SIG-M5 treated with dmso at 0.1 percent for 504 hours (cell line): ENCODE measurements around the gene NAP1L4.

Experiments
- DNase-seq: peaks from one replicate; lab custom pipeline; 2025; ENCODE audit not compliant: unreplicated experiment; lab: John Stamatoyannopoulos, UW

NAP1L4 gene

DNA sequence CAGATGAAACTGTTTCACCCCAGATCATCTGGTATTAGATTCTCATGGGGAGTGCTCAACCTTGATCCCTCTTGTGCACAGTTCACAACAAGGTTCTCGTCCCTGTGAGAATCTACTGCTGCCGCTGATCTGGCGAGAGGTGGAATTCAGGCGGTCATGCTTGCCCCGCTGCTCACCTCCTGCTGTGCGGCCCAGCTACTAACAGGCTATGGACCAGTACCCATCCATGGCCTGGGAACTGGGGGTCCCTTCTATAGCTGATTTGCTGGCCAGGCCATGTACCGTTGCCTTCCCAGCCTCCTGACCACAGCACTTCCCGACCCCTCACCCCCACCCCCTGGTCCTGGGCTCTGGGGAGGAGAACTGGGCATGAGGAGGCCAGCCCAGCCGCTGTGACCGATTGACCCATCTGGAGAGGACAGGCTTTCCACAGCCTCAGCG lies 65.5 kb downstream of the NAP1L4 start:
- no peak for DNase-seq

- no peak for DNase-seq
Measured at GRCh38 chr11:2924821-2925675, 67.1 kb downstream of the NAP1L4 start.

- no peak for DNase-seq
Measured at GRCh38 chr11:2924381-2924780, 67.7 kb downstream of the NAP1L4 start.

DNA sequence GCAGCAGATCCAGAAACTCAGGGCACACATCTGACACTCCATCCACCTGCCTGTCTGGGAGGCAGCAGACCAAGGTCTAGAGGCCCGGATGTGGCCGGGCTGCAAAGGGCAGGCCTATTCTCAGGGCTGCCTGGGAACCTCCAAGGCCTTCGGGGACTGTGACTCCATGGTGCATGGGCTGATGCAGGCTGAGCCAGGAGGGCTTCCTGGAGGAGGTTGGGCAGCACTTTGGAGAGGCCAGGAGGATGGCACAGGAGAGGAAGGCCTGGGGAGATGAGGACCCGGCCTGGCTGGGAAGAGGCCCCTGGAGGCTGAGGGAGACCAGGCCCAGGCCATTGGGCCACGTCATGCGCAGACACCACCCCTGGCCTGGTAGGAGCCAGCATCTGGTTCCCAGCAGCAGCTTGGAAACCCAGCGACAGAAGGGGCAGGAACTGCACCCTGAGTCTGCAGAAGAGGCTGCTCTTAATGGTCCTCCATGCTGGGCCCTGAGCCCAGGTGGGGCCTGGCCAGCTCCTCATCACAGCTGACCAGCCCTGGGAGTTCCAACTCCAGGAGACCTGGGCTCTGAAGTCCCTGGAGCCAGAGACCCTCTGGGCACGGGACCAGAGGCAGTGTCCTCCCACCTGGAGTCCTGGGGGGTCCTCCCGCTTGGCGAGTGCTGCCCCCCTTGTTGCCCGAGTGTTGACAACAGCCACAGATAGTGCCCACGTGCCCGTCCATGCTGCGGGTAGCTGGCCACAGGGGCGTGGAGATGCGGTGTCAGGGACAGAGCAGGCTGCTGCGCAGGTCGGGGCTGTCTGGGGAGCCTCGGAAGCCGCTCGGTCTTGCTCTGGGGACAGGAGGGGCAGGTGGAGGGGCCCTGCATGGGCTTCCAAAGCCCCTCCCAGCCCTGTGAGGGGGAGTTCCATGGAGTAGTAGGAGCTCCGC lies 68.4 kb downstream of the NAP1L4 start:
- no peak for DNase-seq

GRCh38 chr11:2922655-2923054 lies 69.5 kb downstream of the NAP1L4 start:
- DNase-seq = no peak

DNA sequence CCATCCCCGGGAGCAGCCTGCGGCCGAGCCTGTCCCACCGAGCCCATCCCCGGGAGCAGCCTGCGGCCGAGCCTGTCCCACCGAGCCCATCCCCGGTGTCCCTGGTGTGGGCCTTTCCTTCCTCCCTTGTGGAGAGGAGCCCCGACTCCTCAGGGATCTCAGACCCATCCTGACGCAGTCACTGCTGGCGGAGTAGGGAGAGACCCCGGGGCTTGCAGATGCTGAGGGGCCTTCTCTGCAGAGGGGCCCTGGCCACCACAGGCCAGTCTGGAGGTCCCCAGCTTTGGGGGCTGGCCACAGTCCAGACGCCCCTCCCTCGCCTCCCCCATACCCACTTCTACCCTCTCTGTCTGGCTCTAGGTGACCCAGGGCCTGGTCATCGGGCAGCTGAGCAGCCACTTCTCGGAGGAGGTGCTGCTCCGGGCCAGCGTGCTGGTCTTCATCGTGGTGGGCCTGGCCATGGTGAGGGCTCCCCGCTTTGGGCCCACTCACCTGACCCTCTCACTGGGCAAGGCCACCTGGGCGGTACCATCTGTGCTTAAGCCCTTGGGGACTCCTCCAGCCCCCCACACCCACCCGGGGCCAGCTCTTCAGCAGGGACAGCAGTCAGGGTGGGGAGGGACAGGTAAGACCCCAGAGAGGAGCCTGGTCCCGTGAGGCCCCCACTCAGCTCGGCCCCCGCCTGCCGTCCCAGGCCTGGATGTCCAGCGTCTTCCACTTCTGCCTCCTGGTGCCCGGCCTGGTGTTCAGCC lies 70.2 kb downstream of the NAP1L4 start:
- no peak for DNase-seq

DNA sequence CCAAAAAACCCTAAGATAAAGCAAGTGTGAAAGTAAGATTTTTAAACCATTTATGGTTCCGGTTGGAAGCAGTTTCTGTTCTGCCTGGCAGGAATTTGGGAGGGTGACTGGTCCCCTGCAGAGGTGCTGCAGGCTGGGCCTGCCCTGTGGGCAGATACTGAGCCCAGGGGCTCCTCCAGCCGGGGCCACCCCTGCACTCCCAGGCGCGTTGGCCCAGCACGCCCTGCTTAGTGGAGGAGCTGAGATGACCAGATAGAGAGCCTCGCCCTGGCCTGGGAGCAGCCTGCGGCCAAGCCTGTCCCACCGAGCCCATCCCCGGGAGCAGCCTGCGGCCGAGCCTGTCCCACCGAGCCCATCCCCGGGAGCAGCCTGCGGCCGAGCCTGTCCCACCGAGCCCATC lies 70.9 kb downstream of the NAP1L4 start:
- no peak for DNase-seq

- DNase-seq = no peak
Measured at GRCh38 chr11:2920343-2920742, 71.8 kb downstream of the NAP1L4 start.

DNA sequence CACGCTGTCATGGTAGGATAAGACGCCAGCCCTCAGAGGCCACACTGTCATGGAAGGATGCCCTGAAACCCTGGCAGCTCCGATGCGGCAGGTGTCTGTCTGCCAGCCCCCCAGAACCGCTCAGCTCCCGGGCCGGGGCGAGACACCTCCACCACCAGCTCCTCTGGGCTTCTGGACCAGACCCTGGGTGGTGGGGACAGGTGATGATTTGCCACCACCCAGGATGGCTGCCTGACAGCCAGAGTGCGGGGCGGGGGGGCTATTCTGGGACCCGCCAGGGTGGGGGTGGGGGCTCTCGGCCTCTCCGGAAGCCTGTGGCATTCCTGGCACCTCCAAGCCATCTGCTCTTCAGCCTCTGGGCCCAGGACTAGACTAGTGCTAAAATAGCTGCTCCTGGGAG lies 72.3 kb downstream of the NAP1L4 start:
- no peak for DNase-seq

DNA sequence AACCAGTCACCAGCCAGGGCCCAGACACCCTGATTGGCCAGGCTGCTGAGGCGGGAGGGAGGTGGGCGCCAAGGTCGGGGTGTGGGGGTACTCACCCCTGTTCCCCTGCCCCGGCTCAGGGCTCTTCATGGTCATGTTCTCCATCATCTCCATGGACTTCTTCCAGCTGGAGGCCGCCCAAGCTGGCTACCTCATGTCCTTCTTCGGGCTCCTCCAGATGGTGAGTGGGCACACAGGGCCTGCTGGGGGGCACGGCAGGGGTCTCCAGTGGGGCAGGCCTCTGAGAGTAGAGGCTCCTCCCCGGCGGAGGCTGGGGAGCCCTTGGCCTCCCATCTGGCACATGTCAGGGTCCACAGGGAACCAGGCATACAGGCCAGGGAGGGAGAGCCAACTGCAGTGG lies 72.9 kb downstream of the NAP1L4 start:
- DNase-seq = no peak

- no peak for DNase-seq
Measured at GRCh38 chr11:2917842-2918490, 74.2 kb downstream of the NAP1L4 start.

GRCh38 chr11:2916892-2917645 lies 75.1 kb downstream of the NAP1L4 start:
- no peak for DNase-seq

DNA sequence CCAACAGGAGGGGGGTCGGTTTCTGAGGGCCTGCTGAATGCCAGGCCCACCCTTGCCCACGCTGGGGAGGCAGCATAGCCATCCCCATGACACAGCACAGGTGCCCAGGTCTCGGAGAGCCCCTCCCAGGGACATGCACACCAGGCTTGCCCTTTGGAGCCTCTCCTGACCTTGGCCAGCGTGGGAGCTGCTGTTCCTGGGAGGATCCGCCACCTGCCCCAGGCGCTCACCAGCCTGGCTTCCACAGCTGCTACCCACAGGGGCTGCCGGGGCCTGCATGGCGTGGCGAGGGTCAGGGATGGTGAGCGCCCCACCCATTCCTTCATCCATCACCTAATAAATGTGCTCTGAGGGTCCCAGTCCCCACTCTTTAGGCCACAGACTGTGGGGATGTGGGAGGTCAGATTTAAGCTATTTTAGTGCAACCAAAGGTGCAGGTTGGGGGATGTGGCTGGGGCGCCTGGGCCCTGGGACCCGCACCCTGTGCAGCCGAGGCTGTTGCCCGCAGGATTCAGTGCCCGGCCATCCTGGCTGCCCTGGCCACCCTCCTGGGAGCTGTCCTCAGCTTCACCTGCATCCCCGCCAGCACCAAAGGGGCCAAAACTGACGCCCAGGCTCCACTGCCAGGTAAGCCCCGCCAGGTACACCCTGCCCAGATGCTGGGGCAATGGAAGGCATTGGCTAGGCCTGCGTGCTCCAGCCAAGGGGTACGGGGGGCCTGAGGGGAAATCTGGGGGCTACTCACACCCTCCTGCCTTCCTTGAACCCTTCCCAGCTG lies 75.8 kb downstream of the NAP1L4 start:
- DNase-seq = no peak

DNA sequence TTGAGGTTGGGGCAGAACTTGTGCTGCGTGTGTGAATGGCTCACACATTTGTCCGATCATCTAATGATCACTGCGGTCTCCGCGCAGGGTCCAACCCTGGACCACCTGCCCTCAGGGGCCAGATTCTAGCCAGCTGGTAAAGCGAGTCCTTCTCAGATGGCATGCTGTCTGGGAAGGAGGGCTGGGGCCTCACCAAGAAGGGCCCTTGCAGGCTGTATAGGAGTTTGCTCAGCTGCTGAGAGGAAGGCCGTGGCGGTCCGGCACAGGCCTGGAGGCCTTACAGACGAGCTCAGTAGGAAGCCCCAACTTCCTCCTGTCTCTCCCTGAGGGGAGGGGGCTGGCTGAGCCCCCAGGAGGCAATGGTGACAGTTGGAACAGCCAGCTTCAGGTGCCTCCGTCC lies 76.7 kb downstream of the NAP1L4 start:
- no peak for DNase-seq

- no peak for DNase-seq
Measured at GRCh38 chr11:2914455-2915195, 77.5 kb downstream of the NAP1L4 start.

- no peak for DNase-seq
Measured at GRCh38 chr11:2913776-2914175, 78.4 kb downstream of the NAP1L4 start.

GRCh38 chr11:2913019-2913431 lies 79.1 kb downstream of the NAP1L4 start:
- DNase-seq = no peak

DNA sequence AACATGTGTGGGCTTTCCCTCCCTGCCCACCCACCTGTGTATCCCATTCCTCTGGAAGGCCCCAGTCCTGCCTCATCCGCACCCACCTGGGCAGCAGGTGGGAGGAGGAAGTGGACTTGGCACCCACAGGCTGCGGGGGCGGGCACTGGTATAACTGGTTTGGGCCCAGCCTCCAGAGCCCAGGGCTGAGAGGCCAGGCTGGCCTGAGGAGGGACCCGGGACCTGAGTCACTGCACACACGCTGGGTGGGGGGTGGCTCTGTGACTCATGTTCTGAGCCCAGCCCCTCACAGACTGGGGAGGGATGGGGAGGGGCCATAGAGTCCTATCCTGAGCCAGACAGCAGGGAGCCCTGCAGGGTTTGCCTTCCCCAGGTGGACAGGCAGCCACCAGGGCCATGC lies 79.6 kb downstream of the NAP1L4 start:
- peak; percentile 36 for DNase-seq
